Brain microvascular endothelial cell (primary cell): Measurements from ENCODE around the gene NDST3.

Source experiments
- DNase-seq: peaks from one replicate; pipeline ENCODE4 v3.0.0-alpha.2; 2020
- H3K27ac ChIP-seq: fragments of 250-450 bp; sonication (Bioruptor Pico); 2 replicates; pipeline ENCODE4 v1.5.1; 2020; ENCODE audit warnings: mild to moderate bottlenecking, moderate library complexity
- H3K27me3 ChIP-seq: fragments of 250-450 bp; sonication (Bioruptor Pico); replicated peaks from 2 replicates; pipeline ENCODE4 v1.5.1; 2020; ENCODE audit warnings: mild to moderate bottlenecking
- H3K36me3 ChIP-seq: fragments of 250-450 bp; sonication (Bioruptor Pico); replicated peaks from 2 replicates; pipeline ENCODE4 v1.5.1; 2020; ENCODE audit warnings: mild to moderate bottlenecking
- H3K4me3 ChIP-seq: 2 replicates; pipeline ENCODE4 v1.5.1; 2011; ENCODE audit warnings: low read depth, mild to moderate bottlenecking, control low read depth, low read length, moderate library complexity
- CTCF ChIP-seq: IDR thresholded peaks from 2 replicates; pipeline ENCODE4 v1.5.1; 2011; ENCODE audit warnings: low read depth, mild to moderate bottlenecking, moderate library complexity, low read length, control low read depth, inconsistent platforms; ENCODE audit errors: missing control alignments
- in situ Hi-C: cut with HindIII; loops from 2 replicates; pipeline ENCODE4 v1.10.0; 2017; ENCODE audit warnings: low sequenced_read_pairs, low pct_ligation_motif_present

The NDST3 gene

GRCh38 chr4:118224243-118224829, 190.1 kb downstream of the NDST3 start:
- no peaks in the 10 kb centered on the region for H3K36me3 ChIP-seq
- no peak overlapping the region for H3K4me3 ChIP-seq
- peak; percentile 14 for DNase-seq

DNA sequence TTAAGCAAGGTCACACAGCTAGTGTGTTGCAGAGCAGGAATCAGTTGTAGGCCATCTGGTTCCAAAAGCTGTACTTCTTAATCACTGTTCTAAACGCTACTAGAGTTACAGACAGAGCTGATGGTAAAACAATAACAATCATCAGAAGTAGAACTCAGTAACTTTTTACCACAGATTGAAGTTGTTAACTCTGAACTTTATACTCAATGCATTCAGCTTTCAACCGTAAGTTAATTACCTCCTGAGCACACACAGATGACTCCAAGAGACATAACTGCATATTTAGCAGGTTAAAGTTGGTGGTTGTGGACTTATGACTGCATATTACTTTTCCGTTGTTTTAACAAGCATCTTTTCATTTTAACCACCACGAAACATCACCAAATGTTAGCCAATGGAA, 191.2 kb downstream of the NDST3 start:
- no peak for DNase-seq
- in situ Hi-C loops = no loop called here
- Histone ChIP-seq H3K27ac (no peak overlapping the region), H3K4me3 (no peak overlapping the region), H3K36me3 (no peaks in the 10 kb centered on the region), H3K27me3 (no peaks in the 10 kb centered on the region)
- TF ChIP-seq CTCF = no peak

More at GRCh38 chr4:118224243-118224829, 190.1 kb downstream of the NDST3 start:
- in situ Hi-C loops = no loop called here
- no peak overlapping the region for H3K27ac ChIP-seq
- TF ChIP-seq CTCF = peak; percentile 52
- H3K27me3 ChIP-seq = no peaks in the 10 kb centered on the region

DNA sequence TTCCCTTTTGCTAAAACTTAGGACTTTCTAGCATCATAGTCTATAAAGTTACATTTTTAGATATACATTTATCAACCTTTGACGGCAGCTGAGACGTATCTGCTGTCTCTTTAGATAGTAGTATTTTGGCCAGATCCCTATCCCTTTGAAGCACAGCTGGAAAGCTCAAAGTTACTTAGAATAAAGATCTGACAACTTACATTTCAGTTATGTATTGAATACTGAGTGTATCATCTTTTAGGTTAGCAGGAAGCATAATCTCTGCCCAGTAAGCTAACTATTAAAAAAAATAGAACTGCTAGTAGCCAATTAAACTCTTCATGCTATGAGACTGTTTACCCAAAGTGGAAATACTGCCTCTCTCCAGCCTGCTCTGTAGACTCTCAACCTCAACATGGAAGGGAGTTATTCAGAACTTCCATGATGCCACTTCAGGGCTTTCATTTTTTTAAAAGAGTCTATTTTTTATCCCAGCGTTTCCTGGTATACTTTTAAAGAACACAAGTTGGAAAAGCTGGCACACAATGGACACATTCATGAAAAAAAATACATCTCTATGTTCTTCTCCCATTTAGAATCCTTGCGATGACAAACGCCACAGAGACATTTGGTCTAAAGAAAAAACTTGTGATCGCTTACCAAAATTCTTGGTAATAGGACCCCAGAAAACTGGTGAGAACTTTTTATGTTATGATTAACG, 192.2 kb downstream of the NDST3 start:
- no peak overlapping the region for H3K27ac ChIP-seq
- no peak overlapping the region for H3K4me3 ChIP-seq
- no peaks in the 10 kb centered on the region for H3K27me3 ChIP-seq
- no peak for TF ChIP-seq CTCF
- DNase-seq = no peak
- in situ Hi-C loops = no loop called here
- no peaks in the 10 kb centered on the region for H3K36me3 ChIP-seq

DNA sequence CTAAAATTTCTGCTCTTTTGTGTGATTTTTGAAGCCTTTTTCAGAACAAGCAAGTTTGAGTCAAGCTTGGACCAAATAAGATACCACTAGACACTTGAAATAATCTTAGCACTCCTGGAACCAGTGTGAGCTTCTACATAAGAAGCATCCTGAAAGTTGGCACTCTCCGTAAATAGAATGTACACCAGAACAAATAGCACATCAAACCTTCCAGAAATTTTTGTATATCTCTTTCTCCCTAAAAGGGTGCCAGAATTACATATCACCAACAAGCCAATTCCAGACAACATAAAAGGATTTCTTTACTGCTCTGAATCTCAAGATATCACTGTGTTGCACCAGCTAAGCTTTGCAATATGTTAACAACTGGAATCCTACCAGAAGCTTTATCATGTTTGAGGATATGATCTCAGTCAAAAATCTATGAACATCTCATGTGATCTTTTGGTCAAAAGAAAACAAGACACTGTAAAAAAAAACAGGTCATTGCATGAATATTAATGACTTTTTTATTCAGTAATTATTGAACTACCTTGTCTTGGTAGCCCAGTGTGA, 201.4 kb downstream of the NDST3 start:
- TF ChIP-seq CTCF = no peak
- H3K36me3 ChIP-seq = no peaks in the 10 kb centered on the region
- in situ Hi-C loops = no loop called here
- DNase-seq = no peak
- no peaks in the 10 kb centered on the region for H3K27me3 ChIP-seq
- no peak overlapping the region for H3K4me3 ChIP-seq
- H3K27ac ChIP-seq = no peak overlapping the region

DNA sequence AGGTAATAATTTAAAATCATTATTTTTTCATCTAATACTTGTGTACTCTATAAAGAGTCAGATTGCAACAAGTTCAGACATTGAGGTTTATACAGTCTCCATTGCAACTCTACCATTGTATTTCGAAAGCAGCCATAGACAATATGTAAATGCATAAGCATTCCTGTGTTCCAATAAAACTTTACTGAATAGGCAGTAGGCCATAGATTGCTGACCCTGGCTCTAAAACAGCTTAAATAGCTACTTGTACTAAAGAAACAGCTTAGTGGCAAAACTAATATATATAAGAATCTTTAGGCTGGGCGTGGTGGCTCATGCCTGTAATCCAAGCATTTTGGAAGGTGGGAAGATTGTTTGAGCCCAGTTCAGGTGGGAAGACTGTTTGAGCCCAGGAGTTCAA, 203.2 kb downstream of the NDST3 start:
- Histone ChIP-seq H3K27me3 (no peaks in the 10 kb centered on the region), H3K4me3 (no peak overlapping the region), H3K36me3 (no peaks in the 10 kb centered on the region), H3K27ac (no peak overlapping the region)
- TF ChIP-seq CTCF = no peak
- DNase-seq = no peak
- in situ Hi-C loops = no loop called here
